Esophagus muscularis mucosa (tissue), 4 donors: ENCODE measurements around the gene MARCHF4. TPM values are rescaled to one million over a fixed set of nuclear protein-coding genes. Genes with fewer than 3 reads are reported as not detected.

ENCODE experiments used
- DNase-seq: peaks from one replicate; pipeline ENCODE4 v3.0.0-alpha.2; 2017; ENCODE audit errors: extremely low spot score
- H3K27ac ChIP-seq, 4 donors: fragments of 200-600 bp; sonication (generic); replicated peaks in 1 of 4; 1 replicate in 3 of 4; 2 replicates in 1 of 4; pipeline ENCODE4 v1.5.1; 2016 to 2019; ENCODE audit warnings: mild to moderate bottlenecking in 1 of 4
- H3K27me3 ChIP-seq, 4 donors: fragments of 200-600 bp; sonication (generic); one replicate each; pipeline versions ENCODE4 v1.5.1 to v1.6.0; 2016 to 2019
- H3K36me3 ChIP-seq, 4 donors: fragments of 200-600 bp; sonication (generic); one replicate each; pipeline ENCODE4 v1.5.1; 2016 to 2019
- H3K4me1 ChIP-seq, 4 donors: fragments of 200-600 bp; sonication (generic); one replicate each; pipeline ENCODE4 v1.5.1; 2016 to 2019
- H3K4me3 ChIP-seq, 4 donors: fragments of 200-600 bp; sonication (generic); 1 replicate in 2 of 4; 2 replicates in 2 of 4; pipeline ENCODE4 v1.5.1; 2016 to 2019; ENCODE audit warnings: mild to moderate bottlenecking in 4 of 4, moderate library complexity in 1 of 4
- H3K9me3 ChIP-seq, 4 donors: fragments of 200-600 bp; sonication (generic); 1 replicate in 3 of 4; 2 replicates in 1 of 4; pipeline ENCODE4 v1.5.1; 2016 to 2019
- EP300 ChIP-seq: sonication (generic); formaldehyde crosslinking; IDR thresholded peaks from one replicate; pipeline ENCODE4 v1.6.1; 2017; ENCODE audit warnings: antibody characterized with exemption
- POLR2A ChIP-seq: fragments of 450-650 bp; IDR thresholded peaks from one replicate; pipeline ENCODE4 v1.6.1; 2017; ENCODE audit warnings: antibody characterized with exemption, moderate library complexity, mild to moderate bottlenecking, low read depth
- POLR2AphosphoS5 ChIP-seq, 2 donors: sonication (generic); formaldehyde crosslinking; IDR thresholded peaks; one replicate each; pipeline ENCODE4 v1.6.1; 2017; ENCODE audit warnings: antibody characterized with exemption in 2 of 2
- WGBS: methylation state at CpG from one replicate; pipeline ENCODE4 v1.1.5; 2018; 5-methylcytosine and 5-hydroxymethylcytosine counted together
- intact Hi-C: fragments of 100-400 bp; cut with DNase I; formaldehyde crosslinking; loops from one replicate; pipeline ENCODE4 v1.15.1; 2023
- total RNA-seq, 4 donors: library from RNA; depleted of rRNA; stranded (reverse); fragments of >200 nt; gene quantifications; one replicate each; pipeline versions ENCODE4 v1.1.0 to v1.2.1, GENCODE V29; 2016
- TF ChIP-seq, protein P1 (sequence below), 3 experiments: fragments of 200-600 bp in 2 of 3; fragments of 450-650 bp in 1 of 3; sonication (generic) in 2 of 3; IDR thresholded peaks; one replicate each; pipeline ENCODE4 v1.5.1; 2017 to 2019; ENCODE audit warnings: antibody characterized with exemption in 3 of 3, mild to moderate bottlenecking in 2 of 3, moderate library complexity in 1 of 3

The MARCHF4 gene
- total RNA-seq, 4 donors from 2014 or later, result not detected

DNA sequence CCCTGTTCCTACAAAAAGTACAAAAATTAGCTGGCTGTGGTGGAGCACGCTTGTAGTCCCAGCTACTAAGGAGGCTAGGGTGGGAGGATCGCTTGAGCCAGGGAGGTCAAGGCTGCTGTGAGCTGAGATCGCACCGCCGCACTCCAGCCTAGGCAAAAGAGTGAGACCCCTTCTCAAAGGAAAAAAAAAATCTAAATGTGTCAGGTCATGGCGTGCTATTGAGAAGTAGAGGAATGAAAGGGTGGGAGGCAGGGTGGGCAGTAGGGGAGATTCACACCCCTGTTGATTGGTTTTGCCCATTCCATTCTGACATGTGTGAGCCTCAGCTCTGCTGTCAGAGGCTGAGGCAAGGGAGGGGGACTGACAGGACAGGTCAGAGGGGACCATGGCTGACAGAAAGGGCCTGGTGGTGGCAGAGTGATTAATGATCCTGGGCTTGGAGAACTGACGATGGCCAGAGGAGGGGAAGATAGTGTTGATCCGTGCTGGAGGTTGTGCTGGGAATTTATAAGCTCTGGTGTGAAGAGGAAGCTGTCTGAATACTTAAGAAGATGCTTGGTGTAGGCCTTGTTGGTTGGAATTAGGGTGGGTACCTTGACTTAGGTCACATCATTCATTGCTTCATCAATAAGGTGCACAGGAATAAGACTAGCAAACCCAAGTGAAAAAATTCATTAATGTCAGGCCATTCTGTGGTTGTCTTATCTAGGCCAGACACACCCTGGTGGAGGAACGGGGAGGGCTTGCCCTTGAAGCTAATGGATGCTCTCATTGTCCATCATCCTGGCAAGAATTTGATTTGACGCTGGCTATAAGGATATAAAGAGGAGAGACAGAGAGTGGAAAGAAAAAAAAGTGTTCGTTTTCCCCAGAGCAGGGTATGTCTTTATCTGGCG is 20.9 kb upstream of the MARCHF4 start:
- Histone ChIP-seq H3K4me3 (no peak overlapping the region), H3K27me3 (no peaks in the 10 kb centered on the region), H3K27ac (no peak overlapping the region), H3K4me1 (no peaks in the 10 kb centered on the region), H3K9me3 (no peaks in the 10 kb centered on the region), H3K36me3 (no peaks in the 10 kb centered on the region)
- intact Hi-C loops, result no loop called here
- WGBS, result 73% methylated on average over 12 of the region's 12 CpGs
- DNase-seq, result no peak
- TF ChIP-seq POLR2A (no peak), POLR2AphosphoS5 (IDR thresholded peaks at IDR 0.05) (no peak), EP300 (no peak)
- TF ChIP-seq, protein P1, sequence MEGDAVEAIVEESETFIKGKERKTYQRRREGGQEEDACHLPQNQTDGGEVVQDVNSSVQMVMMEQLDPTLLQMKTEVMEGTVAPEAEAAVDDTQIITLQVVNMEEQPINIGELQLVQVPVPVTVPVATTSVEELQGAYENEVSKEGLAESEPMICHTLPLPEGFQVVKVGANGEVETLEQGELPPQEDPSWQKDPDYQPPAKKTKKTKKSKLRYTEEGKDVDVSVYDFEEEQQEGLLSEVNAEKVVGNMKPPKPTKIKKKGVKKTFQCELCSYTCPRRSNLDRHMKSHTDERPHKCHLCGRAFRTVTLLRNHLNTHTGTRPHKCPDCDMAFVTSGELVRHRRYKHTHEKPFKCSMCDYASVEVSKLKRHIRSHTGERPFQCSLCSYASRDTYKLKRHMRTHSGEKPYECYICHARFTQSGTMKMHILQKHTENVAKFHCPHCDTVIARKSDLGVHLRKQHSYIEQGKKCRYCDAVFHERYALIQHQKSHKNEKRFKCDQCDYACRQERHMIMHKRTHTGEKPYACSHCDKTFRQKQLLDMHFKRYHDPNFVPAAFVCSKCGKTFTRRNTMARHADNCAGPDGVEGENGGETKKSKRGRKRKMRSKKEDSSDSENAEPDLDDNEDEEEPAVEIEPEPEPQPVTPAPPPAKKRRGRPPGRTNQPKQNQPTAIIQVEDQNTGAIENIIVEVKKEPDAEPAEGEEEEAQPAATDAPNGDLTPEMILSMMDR (IDR thresholded peaks at IDR 0.05), result no peak

DNA sequence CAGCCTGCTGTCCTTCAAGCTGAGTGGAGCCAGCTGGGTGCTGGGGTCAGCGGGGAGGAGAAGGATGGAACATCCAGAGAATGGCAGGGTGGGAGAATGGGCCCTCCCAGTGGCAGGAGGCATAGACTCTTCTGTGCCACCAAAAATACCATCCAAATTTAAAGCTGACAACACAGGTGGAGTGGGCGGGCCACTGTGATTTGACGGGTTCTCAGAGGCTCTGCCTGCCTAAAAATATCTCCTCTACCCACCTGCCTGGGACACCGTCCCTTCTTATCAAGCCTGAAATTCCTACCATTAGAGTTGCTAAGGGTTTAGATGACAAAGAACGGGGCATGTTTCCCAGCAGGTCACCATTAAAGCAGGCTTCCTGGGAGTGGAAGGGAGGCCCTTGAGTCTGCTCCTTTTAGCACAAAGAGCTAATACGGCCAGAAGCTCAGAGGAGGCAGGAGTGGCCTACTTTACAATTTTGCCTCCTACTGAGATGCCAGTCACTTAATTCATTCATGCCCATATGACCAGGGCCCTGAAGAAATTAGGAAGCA is 19.8 kb upstream of the MARCHF4 start:
- intact Hi-C loops, result no loop called here
- TF ChIP-seq, protein P1 (IDR thresholded peaks at IDR 0.05), result no peak
- TF ChIP-seq POLR2A (no peak), POLR2AphosphoS5 (IDR thresholded peaks at IDR 0.05) (no peak), EP300 (no peak)
- Histone ChIP-seq H3K36me3 (no peaks in the 10 kb centered on the region), H3K9me3 (no peaks in the 10 kb centered on the region), H3K27ac (no peak overlapping the region), H3K4me3 (no peak overlapping the region), H3K4me1 (no peaks in the 10 kb centered on the region), H3K27me3 (no peaks in the 10 kb centered on the region)
- 87% methylated on average over 6 of the region's 6 CpGs for WGBS
- no peak for DNase-seq

DNA sequence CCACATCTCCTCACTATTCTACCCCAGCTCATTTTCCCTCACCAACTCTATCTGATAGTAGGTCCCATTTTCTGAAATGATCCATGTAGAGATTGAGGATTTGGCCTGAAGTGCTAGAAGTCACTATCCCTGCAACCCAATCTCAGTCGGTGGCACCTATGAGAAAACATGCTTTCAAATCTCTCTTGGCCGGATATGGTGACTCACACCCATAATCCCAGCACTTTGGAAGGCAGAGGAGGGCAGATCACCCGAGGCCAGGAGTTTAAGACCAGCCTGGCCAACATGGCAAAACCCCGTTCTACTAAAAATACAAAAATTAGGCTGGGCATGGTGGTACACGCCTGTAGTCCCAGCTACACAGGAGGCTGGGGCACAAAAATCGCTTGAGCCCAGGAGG is 19.1 kb upstream of the MARCHF4 start:
- H3K27me3 ChIP-seq, result no peaks in the 10 kb centered on the region
- H3K27ac ChIP-seq, result no peak overlapping the region
- WGBS, result 100% methylated on average over 2 of the region's 6 CpGs
- no peak for DNase-seq
- intact Hi-C loops, result no loop called here
- H3K4me3 ChIP-seq, result no peak overlapping the region
- no peak for TF ChIP-seq POLR2A
- TF ChIP-seq EP300, result no peak
- TF ChIP-seq, protein P1 (IDR thresholded peaks at IDR 0.05), result no peak
- no peak for TF ChIP-seq POLR2AphosphoS5 (IDR thresholded peaks at IDR 0.05)
- H3K4me1 ChIP-seq, result no peaks in the 10 kb centered on the region
- H3K36me3 ChIP-seq, result no peaks in the 10 kb centered on the region
- H3K9me3 ChIP-seq, result no peaks in the 10 kb centered on the region

DNA sequence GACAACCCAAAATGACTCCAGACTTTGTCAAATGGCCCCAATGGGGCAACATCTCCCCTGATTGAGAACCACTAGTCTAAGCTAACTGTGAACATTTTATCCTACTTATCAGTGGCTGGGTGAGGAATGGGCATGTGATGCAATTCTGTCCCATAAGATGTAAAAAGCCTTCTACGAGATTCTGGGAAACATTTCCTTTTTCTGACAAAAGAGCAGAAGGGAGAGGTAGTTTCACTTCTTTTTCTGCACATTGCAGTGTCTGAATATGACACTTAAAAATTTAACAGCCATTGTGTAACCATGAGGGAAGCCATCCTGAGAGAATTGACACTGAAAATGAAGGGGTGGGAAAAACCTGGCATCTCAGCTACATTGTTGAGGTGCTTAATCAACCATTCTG is 17.3 kb upstream of the MARCHF4 start:
- intact Hi-C loops, result no loop called here
- H3K27me3 ChIP-seq, result no peaks in the 10 kb centered on the region
- H3K27ac ChIP-seq, result no peak overlapping the region
- H3K4me3 ChIP-seq, result no peak overlapping the region
- H3K36me3 ChIP-seq, result no peaks in the 10 kb centered on the region
- TF ChIP-seq, protein P1 (IDR thresholded peaks at IDR 0.05), result no peak
- no peak for TF ChIP-seq EP300
- TF ChIP-seq POLR2A, result no peak
- no peak for TF ChIP-seq POLR2AphosphoS5 (IDR thresholded peaks at IDR 0.05)
- no peaks in the 10 kb centered on the region for H3K4me1 ChIP-seq
- DNase-seq, result no peak
- WGBS, result 53% methylated on average over 1 of the region's 1 CpG
- H3K9me3 ChIP-seq, result no peaks in the 10 kb centered on the region
